NCI-H69 (cell line): Measurements from ENCODE around the gene RALGAPA2.

ENCODE experiments used
- DNase-seq: peaks from one replicate; lab custom pipeline; 2025; lab: John Stamatoyannopoulos, UW

The RALGAPA2 gene

GRCh38 chr20:20683481-20684321 lies 28.7 kb downstream of the RALGAPA2 start:
- no peak for DNase-seq

GRCh38 chr20:20683020-20683419 lies 29.4 kb downstream of the RALGAPA2 start:
- no peak for DNase-seq

GRCh38 chr20:20680991-20681508 lies 31.4 kb downstream of the RALGAPA2 start:
- no peak for DNase-seq

DNA sequence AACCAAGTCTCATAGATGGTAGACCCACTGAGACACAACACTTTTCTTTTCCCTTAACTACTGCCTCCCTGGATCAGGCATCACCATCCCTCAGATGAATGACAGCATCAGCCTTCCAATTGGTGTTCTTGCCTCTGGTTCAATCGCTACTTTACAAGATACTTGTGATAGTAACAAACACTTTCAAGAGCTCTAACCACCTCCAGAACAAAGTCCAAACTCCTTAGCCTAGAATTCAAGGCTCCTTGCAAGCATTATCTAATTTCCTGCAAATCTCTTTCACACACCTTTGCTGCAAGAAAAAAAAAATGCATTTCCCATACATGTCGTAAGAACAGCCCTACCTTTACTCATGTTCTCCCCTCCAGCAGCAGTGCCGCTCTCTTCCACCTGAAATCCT lies 33.1 kb downstream of the RALGAPA2 start:
- no peak for DNase-seq

DNA sequence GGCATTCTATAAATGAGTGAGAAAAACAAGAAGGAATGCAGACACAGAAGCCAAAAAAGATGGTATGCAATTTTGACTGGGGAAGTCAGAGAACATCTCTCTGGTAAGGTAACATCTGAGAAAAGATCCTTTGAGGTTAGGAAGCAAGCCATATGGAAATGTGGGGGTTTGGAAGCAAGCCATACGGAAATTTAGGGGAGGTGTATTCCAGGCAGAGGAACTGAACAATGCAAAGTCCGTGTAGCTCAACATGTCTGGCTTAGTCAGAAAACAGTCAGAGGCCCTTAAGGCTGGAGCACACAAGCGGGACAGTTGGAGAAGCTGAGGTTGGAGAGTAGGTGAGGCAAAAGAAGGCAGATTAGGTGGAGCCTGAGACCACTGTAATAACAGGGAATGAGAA lies 35.3 kb downstream of the RALGAPA2 start:
- DNase-seq = peak; percentile 50

- no peak for DNase-seq
Measured at GRCh38 chr20:20668639-20669038, 43.8 kb downstream of the RALGAPA2 start.

- no peak for DNase-seq
Measured at GRCh38 chr20:20666359-20666758, 46.1 kb downstream of the RALGAPA2 start.

DNA sequence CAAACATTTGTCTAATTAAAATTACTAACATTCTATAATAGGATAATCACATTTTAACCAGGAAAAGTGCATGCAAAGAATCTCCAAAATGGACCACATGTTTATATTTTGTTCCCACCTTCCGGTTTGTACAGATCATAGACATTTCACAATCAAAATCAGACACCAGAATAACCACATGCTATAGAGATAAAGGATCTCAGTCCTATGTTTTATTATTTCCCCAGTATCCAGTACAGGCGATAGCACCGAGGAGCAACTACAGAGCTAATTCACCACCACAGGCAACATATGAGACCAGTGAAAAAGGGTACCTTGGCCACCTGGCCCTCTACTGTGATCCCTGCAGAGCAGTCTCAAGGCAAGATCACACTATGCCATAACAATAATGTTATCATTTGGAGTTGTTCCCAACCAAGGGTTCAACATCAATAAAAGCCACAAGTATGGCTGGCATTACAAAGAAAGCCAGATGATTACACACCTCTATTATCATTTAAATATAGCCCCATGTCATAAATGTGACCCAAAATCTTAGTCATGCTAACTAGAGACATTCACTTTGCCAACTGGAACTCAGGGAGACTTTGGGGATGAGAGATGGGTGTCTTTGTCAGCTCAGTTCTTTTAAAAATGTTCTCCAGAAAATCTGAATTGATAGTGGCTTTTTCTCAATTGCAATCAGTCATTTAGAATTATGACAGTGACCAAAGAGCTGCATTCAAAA lies 46.7 kb downstream of the RALGAPA2 start:
- DNase-seq = peak; percentile 25

GRCh38 chr20:20664795-20665589 lies 47.5 kb downstream of the RALGAPA2 start:
- peak; percentile 76 for DNase-seq

DNA sequence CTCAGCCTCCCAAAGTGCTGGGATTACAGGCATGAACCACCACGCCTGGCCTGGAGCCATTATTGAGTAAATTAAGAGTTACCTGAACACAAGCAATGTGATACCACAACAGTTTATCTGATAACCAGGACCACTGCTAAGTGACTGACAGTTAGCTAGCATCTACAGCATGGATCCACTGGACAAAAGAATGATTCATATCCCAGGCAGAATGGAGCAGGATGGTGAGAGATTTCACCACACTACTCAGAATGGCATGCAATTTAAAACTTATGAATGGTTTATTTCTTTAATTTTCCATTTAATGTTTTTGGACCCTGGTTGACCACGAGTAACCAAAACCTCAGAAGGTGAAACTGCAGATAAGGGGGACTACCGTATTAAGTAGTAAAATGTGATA lies 48.6 kb downstream of the RALGAPA2 start:
- peak; percentile 14 for DNase-seq

GRCh38 chr20:20658871-20659431 lies 53.5 kb downstream of the RALGAPA2 start:
- DNase-seq = no peak

DNA sequence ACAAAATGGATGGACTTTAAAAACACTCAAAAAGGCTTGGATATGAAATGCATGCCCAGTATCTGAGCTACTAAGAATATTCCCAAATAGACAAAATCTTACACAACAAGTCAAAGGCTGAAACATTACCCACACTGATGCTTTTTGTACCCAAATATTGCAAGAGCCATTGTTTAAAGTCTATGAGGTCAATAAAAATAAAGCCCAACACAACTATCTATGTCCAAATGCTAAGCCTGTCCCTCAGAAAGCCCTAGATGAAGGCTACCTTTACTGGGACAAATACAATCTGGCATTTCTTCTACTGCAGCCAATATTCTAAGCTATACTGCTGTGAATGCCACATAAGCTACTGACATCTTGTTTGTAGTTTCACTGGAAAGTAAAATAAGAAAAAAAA lies 54.3 kb downstream of the RALGAPA2 start:
- no peak for DNase-seq

DNA sequence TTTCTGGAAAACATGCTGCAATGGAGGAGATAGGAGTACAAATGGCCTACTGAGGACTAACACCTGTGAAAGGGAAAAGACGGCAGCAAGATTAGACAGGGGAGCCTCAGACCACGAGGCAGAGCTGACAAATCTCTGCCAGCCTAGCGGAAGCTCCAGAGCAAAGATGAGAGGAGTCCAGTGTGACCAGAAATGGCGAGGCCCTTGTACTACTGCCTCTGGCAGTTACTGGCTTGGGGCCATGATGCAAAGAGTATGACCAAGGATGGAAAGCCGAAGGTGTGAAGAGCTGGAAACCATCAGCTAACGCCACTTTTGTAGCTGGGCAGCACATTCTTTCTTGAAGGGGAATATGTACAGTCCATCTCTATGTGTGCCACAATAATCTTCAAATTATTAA lies 55.4 kb downstream of the RALGAPA2 start:
- no peak for DNase-seq

GRCh38 chr20:20655883-20656282 lies 56.6 kb downstream of the RALGAPA2 start:
- DNase-seq = no peak

- no peak for DNase-seq
Measured at GRCh38 chr20:20649945-20650344, 62.5 kb downstream of the RALGAPA2 start.

DNA sequence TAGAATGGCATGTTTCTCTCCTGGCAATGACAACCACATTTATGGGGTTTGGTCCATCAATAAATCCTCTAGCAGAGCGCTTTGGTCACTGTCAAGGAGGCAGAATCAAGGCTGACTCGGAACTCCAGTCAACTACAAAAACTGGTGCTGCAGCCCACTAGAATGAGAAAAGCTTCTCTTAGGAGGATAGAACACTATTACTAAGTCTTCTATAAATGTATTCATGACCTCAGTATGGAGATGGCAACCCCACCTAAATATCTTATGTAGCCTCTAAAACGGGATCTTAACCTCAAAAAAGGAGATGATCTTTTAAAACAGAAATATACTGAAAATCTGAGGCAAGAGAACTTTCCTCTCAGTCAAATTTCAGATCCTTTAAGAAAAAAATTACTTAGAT lies 68.5 kb downstream of the RALGAPA2 start:
- no peak for DNase-seq

GRCh38 chr20:20641783-20642182 lies 70.7 kb downstream of the RALGAPA2 start:
- peak; percentile 9 for DNase-seq

GRCh38 chr20:20638878-20639277 lies 73.6 kb downstream of the RALGAPA2 start:
- no peak for DNase-seq

GRCh38 chr20:20637998-20638725 lies 74.3 kb downstream of the RALGAPA2 start:
- DNase-seq = peak; percentile 30

DNA sequence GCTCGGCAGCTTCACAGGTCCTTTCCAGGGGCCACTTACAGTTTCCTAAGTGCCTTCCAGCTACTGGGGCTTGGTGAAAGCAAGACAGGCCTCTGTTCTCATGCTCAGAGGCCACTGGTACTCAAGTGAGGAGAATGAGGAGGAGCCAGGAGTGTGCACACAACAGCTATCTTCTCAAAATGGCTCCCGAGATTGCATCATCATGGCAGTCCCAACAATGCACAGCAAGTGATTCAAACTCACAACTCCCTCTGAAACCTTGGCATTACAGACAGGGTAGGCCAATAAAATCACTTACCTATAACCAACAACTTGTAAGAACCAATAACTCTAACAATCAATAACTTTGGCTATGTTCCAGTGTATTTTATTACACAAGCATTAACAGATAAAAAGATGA lies 77.4 kb downstream of the RALGAPA2 start:
- no peak for DNase-seq

DNA sequence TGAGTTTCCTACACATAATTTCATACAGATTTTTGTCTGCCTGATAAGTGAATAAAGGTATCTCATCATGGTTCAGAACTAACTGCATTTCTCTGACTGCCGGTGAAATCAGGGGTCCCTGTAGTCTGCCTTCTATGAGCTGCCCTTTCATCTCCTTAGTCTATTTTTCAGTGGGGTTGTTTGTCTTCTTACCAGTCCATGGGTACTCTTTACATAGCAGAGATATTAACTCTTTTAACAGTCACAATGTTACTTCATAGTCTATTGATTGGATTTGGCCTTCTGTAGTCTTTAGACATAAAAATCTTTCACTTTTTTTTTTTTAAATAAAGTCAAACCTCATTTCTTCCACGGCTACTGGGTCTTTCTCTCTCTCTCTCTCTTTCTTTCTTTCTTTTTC lies 79.8 kb downstream of the RALGAPA2 start:
- no peak for DNase-seq
